Measurements from ENCODE around the gene SPSB1. TPM values are rescaled to one million over a fixed set of nuclear protein-coding genes. Genes with fewer than 3 reads are reported as not detected.

SPSB1 gene
- total and polyA plus RNA-seq, 2 experiments from 2014 or later, result 2.4 to 6.8 TPM

DNA sequence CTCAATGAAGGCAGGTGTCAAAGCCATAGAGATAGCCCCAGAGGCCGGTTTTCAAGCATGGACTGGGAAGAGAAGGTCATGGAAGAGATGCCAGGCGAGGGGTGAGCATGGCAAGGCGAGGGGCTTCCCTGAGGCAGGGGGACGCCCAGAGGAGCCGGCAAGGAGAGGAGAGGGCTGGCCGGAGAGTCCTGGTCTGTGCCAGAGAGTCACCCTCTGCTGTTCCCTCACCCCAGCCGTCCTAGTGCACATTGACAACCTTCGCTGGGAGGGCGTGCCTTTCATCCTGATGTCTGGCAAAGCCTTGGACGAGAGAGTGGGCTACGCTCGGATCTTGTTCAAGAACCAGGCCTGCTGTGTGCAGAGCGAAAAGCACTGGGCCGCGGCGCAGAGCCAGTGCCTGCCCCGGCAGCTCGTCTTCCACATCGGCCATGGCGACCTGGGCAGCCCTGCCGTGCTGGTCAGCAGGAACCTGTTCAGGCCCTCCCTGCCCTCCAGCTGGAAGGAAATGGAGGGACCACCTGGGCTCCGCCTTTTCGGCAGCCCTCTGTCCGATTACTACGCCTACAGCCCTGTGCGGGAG, 29.3 kb upstream of the SPSB1 start:
- Histone ChIP-seq H3K79me2 (replicated peaks; ENCODE audit: insufficient read depth) (no peaks in the 10 kb centered on the region), H3K27ac (ENCODE audit: low read depth) (no peak overlapping the region), H3K9me2 (ENCODE audit: insufficient read depth) (peaks cover 6% of the 10 kb centered on the region; the same call in 1 of the 2 replicates), H3K4me2 (no peak overlapping the region), H3K4me3 (no peak overlapping the region), H3K4me1 (ENCODE audit: insufficient read depth) (no peaks in the 10 kb centered on the region), H3F3A (replicated peaks; ENCODE audit: low read depth) (peaks cover 14% of the 10 kb centered on the region; the same call in 1 of the 2 replicates), H3K36me3 (ENCODE audit: insufficient read depth) (no peaks in the 10 kb centered on the region), H3K27me3 (ENCODE audit: insufficient read depth) (no peaks in the 10 kb centered on the region), H4K20me1 (replicated peaks; ENCODE audit: insufficient read depth) (no peaks in the 10 kb centered on the region), H2AFZ (no peak overlapping the region)
- Mint-ChIP-seq H3K4me1 (peaks cover 3% of the 10 kb centered on the region; the same call in 1 of the 3 replicates), H3K27ac (no peak overlapping the region), H3K27me3 (ENCODE audit: insufficient read depth, low read depth, poor library complexity) (peaks cover 13% of the 10 kb centered on the region), H3K36me3 (ENCODE audit: low read depth) (peaks cover 26% of the 10 kb centered on the region), H3K4me3 (no peak overlapping the region), H3K9me3 (peaks cover 29% of the 10 kb centered on the region)
- no peak for ATAC-seq
- no peak for DNase-seq (ENCODE audit: low spot score)
- TF ChIP-seq, protein P1, sequence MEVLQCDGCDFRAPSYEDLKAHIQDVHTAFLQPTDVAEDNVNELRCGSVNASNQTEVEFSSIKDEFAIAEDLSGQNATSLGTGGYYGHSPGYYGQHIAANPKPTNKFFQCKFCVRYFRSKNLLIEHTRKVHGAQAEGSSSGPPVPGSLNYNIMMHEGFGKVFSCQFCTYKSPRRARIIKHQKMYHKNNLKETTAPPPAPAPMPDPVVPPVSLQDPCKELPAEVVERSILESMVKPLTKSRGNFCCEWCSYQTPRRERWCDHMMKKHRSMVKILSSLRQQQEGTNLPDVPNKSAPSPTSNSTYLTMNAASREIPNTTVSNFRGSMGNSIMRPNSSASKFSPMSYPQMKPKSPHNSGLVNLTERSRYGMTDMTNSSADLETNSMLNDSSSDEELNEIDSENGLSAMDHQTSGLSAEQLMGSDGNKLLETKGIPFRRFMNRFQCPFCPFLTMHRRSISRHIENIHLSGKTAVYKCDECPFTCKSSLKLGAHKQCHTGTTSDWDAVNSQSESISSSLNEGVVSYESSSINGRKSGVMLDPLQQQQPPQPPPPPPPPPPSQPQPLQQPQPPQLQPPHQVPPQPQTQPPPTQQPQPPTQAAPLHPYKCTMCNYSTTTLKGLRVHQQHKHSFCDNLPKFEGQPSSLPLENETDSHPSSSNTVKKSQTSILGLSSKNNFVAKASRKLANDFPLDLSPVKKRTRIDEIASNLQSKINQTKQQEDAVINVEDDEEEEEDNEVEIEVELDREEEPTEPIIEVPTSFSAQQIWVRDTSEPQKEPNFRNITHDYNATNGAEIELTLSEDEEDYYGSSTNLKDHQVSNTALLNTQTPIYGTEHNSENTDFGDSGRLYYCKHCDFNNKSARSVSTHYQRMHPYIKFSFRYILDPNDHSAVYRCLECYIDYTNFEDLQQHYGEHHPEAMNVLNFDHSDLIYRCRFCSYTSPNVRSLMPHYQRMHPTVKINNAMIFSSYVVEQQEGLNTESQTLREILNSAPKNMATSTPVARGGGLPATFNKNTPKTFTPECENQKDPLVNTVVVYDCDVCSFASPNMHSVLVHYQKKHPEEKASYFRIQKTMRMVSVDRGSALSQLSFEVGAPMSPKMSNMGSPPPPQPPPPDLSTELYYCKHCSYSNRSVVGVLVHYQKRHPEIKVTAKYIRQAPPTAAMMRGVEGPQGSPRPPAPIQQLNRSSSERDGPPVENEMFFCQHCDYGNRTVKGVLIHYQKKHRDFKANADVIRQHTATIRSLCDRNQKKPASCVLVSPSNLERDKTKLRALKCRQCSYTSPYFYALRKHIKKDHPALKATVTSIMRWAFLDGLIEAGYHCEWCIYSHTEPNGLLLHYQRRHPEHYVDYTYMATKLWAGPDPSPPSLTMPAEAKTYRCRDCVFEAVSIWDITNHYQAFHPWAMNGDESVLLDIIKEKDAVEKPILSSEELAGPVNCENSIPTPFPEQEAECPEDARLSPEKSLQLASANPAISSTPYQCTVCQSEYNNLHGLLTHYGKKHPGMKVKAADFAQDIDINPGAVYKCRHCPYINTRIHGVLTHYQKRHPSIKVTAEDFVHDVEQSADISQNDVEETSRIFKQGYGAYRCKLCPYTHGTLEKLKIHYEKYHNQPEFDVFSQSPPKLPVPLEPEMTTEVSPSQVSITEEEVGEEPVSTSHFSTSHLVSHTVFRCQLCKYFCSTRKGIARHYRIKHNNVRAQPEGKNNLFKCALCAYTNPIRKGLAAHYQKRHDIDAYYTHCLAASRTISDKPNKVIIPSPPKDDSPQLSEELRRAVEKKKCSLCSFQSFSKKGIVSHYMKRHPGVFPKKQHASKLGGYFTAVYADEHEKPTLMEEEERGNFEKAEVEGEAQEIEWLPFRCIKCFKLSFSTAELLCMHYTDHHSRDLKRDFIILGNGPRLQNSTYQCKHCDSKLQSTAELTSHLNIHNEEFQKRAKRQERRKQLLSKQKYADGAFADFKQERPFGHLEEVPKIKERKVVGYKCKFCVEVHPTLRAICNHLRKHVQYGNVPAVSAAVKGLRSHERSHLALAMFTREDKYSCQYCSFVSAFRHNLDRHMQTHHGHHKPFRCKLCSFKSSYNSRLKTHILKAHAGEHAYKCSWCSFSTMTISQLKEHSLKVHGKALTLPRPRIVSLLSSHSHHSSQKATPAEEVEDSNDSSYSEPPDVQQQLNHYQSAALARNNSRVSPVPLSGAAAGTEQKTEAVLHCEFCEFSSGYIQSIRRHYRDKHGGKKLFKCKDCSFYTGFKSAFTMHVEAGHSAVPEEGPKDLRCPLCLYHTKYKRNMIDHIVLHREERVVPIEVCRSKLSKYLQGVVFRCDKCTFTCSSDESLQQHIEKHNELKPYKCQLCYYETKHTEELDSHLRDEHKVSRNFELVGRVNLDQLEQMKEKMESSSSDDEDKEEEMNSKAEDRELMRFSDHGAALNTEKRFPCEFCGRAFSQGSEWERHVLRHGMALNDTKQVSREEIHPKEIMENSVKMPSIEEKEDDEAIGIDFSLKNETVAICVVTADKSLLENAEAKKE (CRISPR knock-in tag; IDR thresholded peaks at IDR 0.05), result no peak
- TF ChIP-seq, protein P2, sequence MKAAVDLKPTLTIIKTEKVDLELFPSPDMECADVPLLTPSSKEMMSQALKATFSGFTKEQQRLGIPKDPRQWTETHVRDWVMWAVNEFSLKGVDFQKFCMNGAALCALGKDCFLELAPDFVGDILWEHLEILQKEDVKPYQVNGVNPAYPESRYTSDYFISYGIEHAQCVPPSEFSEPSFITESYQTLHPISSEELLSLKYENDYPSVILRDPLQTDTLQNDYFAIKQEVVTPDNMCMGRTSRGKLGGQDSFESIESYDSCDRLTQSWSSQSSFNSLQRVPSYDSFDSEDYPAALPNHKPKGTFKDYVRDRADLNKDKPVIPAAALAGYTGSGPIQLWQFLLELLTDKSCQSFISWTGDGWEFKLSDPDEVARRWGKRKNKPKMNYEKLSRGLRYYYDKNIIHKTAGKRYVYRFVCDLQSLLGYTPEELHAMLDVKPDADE (IDR thresholded peaks at IDR 0.05), result no peak
- TF ChIP-seq CREB1 (CRISPR knock-in tag; IDR thresholded peaks at IDR 0.05; ENCODE audit: low read depth), result no peak
- TF ChIP-seq ZNF331 (CRISPR knock-in tag; IDR thresholded peaks at IDR 0.05; ENCODE audit: low read depth), result no peak
- TF ChIP-seq POLR2AphosphoS5 (IDR thresholded peaks at IDR 0.05; ENCODE audit: low read depth), result no peak
- TF ChIP-seq STAT1 (IDR thresholded peaks at IDR 0.05; ENCODE audit: unreplicated experiment), result no peak
- TF ChIP-seq EZH2 (IDR thresholded peaks at IDR 0.05; ENCODE audit: low read depth, unreplicated experiment), result no peak

Data from GM23338 (cell line).